LNCaP clone FGC (cell line): ENCODE measurements around the gene TNNI3K.

ENCODE experiments used
- DNase-seq: peaks from one replicate; pipeline ENCODE4 v3.0.0-alpha.2; 2011; ENCODE audit warnings: low read depth
- H3K4me3 ChIP-seq: 2 replicates; pipeline ENCODE4 v1.5.1; 2011; ENCODE audit warnings: mild to moderate bottlenecking, low read depth, low read length, control low read depth
- CTCF ChIP-seq: IDR thresholded peaks from 2 replicates; pipeline ENCODE4 v1.5.1; 2012; ENCODE audit warnings: mild to moderate bottlenecking; ENCODE audit not compliant: control insufficient read depth, insufficient read depth; ENCODE audit errors: extremely low read depth

The TNNI3K gene

GRCh38 chr1:74286414-74286813, 51.2 kb downstream of the TNNI3K start:
- no peak overlapping the region for H3K4me3 ChIP-seq
- DNase-seq, result no peak
- no peak for TF ChIP-seq CTCF

- no peak for DNase-seq
- TF ChIP-seq CTCF, result no peak
- H3K4me3 ChIP-seq, result no peak overlapping the region
These were observed 79.3 kb downstream of the TNNI3K start for GRCh38 chr1:74314438-74314837.

- H3K4me3 ChIP-seq, result no peak overlapping the region
- DNase-seq, result no peak
These were observed 81.1 kb downstream of the TNNI3K start for GRCh38 chr1:74316302-74316701.

GRCh38 chr1:74317663-74318062, 82.5 kb downstream of the TNNI3K start:
- DNase-seq, result no peak
- TF ChIP-seq CTCF, result no peak

More at GRCh38 chr1:74316302-74316701, 81.1 kb downstream of the TNNI3K start:
- no peak for TF ChIP-seq CTCF

GRCh38 chr1:74323937-74324473, 88.8 kb downstream of the TNNI3K start:
- DNase-seq, result peak; percentile 19
- no peak overlapping the region for H3K4me3 ChIP-seq
- no peak for TF ChIP-seq CTCF

More at GRCh38 chr1:74317663-74318062, 82.5 kb downstream of the TNNI3K start:
- H3K4me3 ChIP-seq, result no peak overlapping the region

GRCh38 chr1:74324684-74325448, 89.7 kb downstream of the TNNI3K start:
- DNase-seq, result no peak
- TF ChIP-seq CTCF, result no peak
- H3K4me3 ChIP-seq, result no peak overlapping the region
